HG03558 (cell line): Measurements from ENCODE around the gene PCGF3.
"Not testable (repeated sequence)": the region's sequence is repeated elsewhere in the genome, so short reads cannot be mapped to it uniquely, and the experiment has no call there.

Experiments
- ATAC-seq: cut with Tn5 transposase; IDR thresholded peaks from one replicate; pipeline ENCODE4 v1.9.1; 2021; ENCODE audit warnings: moderate number of reproducible peaks; ENCODE audit not compliant: unreplicated experiment; ENCODE audit errors: extremely low read depth

The PCGF3 gene

GRCh38 chr4:735583-735982 lies 30.0 kb downstream of the PCGF3 start:
- no peak for ATAC-seq

- not testable (repeated sequence) for ATAC-seq
Measured at GRCh38 chr4:736561-736960, 30.9 kb downstream of the PCGF3 start.

- no peak for ATAC-seq
Measured at GRCh38 chr4:738781-739280, 33.2 kb downstream of the PCGF3 start.

GRCh38 chr4:739569-739968 lies 33.9 kb downstream of the PCGF3 start:
- ATAC-seq = no peak

- no peak for ATAC-seq
Measured at GRCh38 chr4:740011-740410, 34.4 kb downstream of the PCGF3 start.

- ATAC-seq = no peak
Measured at GRCh38 chr4:740656-741282, 35.1 kb downstream of the PCGF3 start.

- no peak for ATAC-seq
Measured at GRCh38 chr4:742096-742741, 36.6 kb downstream of the PCGF3 start.

GRCh38 chr4:742742-743311 lies 37.2 kb downstream of the PCGF3 start:
- ATAC-seq = no peak

GRCh38 chr4:743463-744211 lies 38.0 kb downstream of the PCGF3 start:
- ATAC-seq = no peak

GRCh38 chr4:744212-744841 lies 38.7 kb downstream of the PCGF3 start:
- no peak for ATAC-seq

- ATAC-seq = no peak
Measured at GRCh38 chr4:747546-748170, 42.0 kb downstream of the PCGF3 start.

- ATAC-seq = no peak
Measured at GRCh38 chr4:748461-748860, 42.8 kb downstream of the PCGF3 start.

- ATAC-seq = no peak
Measured at GRCh38 chr4:749698-750666, 44.4 kb downstream of the PCGF3 start.

- ATAC-seq = no peak
Measured at GRCh38 chr4:751676-752075, 46.0 kb downstream of the PCGF3 start.

GRCh38 chr4:752196-752861 lies 46.7 kb downstream of the PCGF3 start:
- ATAC-seq = no peak

GRCh38 chr4:753186-753585 lies 47.6 kb downstream of the PCGF3 start:
- ATAC-seq = not testable (repeated sequence)

GRCh38 chr4:754221-755120 lies 48.8 kb downstream of the PCGF3 start:
- ATAC-seq = no peak
